ENCODE measurements around the gene TK1. TPM values are rescaled to one million over a fixed set of nuclear protein-coding genes. Genes with fewer than 3 reads are reported as not detected.

TK1 gene
- total and polyA plus RNA-seq, 2 donors (not counting 1 experiment from before 2014, with no cell fraction given), result 2.2 to 3.8 TPM

DNA sequence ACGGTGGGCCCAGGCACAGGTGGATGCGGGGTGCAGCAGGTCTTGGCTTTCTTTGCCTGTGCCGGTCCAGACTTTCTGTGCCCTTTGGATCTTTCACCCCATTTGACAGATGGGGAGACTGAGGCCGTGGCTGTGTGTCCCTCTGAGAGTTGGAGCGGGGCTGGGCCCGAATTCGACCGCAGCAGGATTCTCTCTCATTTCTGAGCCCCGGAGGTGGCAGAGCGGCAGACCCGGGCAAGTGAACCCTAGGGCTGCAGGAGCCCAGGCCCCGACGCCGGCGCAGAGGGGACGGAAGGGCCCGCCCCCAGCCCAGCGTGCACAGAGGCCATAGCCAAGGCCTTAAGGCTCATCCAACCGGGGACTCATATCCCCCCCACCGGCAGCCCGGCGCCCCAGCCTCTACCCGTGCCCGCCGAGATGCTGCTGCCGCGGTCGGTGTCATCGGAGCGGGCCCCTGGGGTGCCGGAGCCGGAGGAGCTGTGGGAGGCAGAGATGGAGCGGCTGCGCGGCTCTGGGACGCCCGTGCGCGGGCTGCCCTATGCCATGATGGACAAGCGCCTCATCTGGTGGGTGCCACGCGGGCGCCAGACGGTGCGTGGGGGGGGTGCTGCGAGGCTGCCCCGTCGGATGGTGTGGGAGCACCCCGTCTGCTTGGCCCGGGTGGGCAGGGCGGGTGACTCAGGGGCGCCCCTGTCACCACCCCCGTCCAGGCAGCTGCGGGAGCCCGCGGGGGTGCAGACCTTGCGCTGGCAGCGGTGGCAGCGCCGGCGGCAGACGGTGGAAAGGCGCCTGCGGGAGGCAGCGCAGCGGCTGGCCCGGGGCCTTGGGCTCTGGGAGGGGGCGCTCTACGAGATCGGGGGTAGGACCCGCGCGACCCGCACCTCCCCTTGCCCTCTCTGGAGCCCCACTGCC is 55.4 kb downstream of the TK1 start:
- H3K9me3 Mint-ChIP-seq (ENCODE audit: insufficient read depth), result no peaks in the 10 kb centered on the region
- Histone ChIP-seq H3K79me2 (ENCODE audit: control insufficient read depth, insufficient read depth, low read length) (peaks cover 77% of the 10 kb centered on the region), H4K20me1 (ENCODE audit: control insufficient read depth, insufficient read depth, low read length, poor library complexity, severe bottlenecking) (peaks cover 81% of the 10 kb centered on the region), H2AFZ (ENCODE audit: insufficient read depth, low read depth, low read length, poor library complexity, severe bottlenecking) (no peak overlapping the region), H3K9me3 (ENCODE audit: control extremely low read depth in 1 of 3, control insufficient read depth in 2 of 3, insufficient read depth in 1 of 3, low read length in 2 of 3) (no peaks in the 10 kb centered on the region), H3K36me3 (replicated peaks in 1 of 2; ENCODE audit: control extremely low read depth in 1 of 2, control insufficient read depth in 1 of 2, extremely low read depth in 1 of 2, insufficient read depth in 2 of 2, low read length in 1 of 2) (peaks cover 0 to 53% of the 10 kb centered on the region in 2 experiments), H3K4me2 (replicated peaks; ENCODE audit: low read depth, low read length, poor library complexity, severe bottlenecking) (peak overlapping the region; percentile 100), H3K27ac (ENCODE audit: low read length in 2 of 2) (peak overlapping the region; percentile 88 to 92), H3K9ac (ENCODE audit: low read length) (peak overlapping the region; percentile 91), H3K27me3 (replicated peaks in 1 of 4; ENCODE audit: control extremely low read depth in 1 of 4, control insufficient read depth in 3 of 4, insufficient read depth in 4 of 4, low read length in 3 of 4) (no peaks in the 10 kb centered on the region), H3K4me1 (ENCODE audit: control insufficient read depth in 2 of 2, insufficient read depth in 2 of 2, low read length in 2 of 2) (peaks cover 54 to 79% of the 10 kb centered on the region in 2 donors), H3K4me3 (ENCODE audit: control extremely low read depth in 1 of 5, extremely low read depth in 1 of 5, insufficient read depth in 1 of 5, low read depth in 2 of 5, low read length in 4 of 5) (peak overlapping the region; percentile 63 to 96 (median 89))
- TF ChIP-seq, protein P1, sequence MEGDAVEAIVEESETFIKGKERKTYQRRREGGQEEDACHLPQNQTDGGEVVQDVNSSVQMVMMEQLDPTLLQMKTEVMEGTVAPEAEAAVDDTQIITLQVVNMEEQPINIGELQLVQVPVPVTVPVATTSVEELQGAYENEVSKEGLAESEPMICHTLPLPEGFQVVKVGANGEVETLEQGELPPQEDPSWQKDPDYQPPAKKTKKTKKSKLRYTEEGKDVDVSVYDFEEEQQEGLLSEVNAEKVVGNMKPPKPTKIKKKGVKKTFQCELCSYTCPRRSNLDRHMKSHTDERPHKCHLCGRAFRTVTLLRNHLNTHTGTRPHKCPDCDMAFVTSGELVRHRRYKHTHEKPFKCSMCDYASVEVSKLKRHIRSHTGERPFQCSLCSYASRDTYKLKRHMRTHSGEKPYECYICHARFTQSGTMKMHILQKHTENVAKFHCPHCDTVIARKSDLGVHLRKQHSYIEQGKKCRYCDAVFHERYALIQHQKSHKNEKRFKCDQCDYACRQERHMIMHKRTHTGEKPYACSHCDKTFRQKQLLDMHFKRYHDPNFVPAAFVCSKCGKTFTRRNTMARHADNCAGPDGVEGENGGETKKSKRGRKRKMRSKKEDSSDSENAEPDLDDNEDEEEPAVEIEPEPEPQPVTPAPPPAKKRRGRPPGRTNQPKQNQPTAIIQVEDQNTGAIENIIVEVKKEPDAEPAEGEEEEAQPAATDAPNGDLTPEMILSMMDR (IDR thresholded peaks at IDR 0.05), result no peak
- TF ChIP-seq EZH2 (IDR thresholded peaks at IDR 0.05; ENCODE audit: borderline replicate concordance, insufficient read depth, low read depth, low read length, poor library complexity, severe bottlenecking), result no peak
- H3K27me3 Mint-ChIP-seq, result no peaks in the 10 kb centered on the region
- DNase-seq (peak; percentile 69), ATAC-seq (ENCODE audit: low read depth) (no peak)
- intact Hi-C loops (cut with micrococcal nuclease), result loop anchor here (1.0 to 10.0 kb wide), 8 partner anchors 7 to 1703 kb away; partner anchors contain the start of genes C17orf99, CBX4 and SYNGR2
- WGBS (ENCODE audit: insufficient coverage), result under 1% methylated on average over 72 of the region's 74 CpGs
- ChIA-PET POLR2A (interaction anchor here (0.6 to 22.6 kb wide), 15 partner anchors 8 to 604 kb away, joined by 3 to 432 read pairs (median 5); partner anchors contain the start of gene SYNGR2), CTCF (interaction anchor here (1.0 to 14.1 kb wide), 6 partner anchors 11 to 82 kb away, joined by 3 to 357 read pairs (median 4); partner anchors contain the start of genes SYNGR2 and TK1)
- H3K4me1 Mint-ChIP-seq, result peaks cover 72% of the 10 kb centered on the region
- H3K4me3 Mint-ChIP-seq, result peak overlapping the region; percentile 99
- peak overlapping the region; percentile 99 for H3K27ac Mint-ChIP-seq
